Sigmoid colon (tissue), 7 donors: ENCODE data around the gene BRAF. TPM values are rescaled to one million over a fixed set of nuclear protein-coding genes. Genes with fewer than 3 reads are reported as not detected.
"Not testable (repeated sequence)": the region's sequence is repeated elsewhere in the genome, so short reads cannot be mapped to it uniquely, and the experiment has no call there.

Source experiments
- DNase-seq: peaks from one replicate; pipeline ENCODE4 v3.0.0-alpha.2; 2019
- H3K27ac ChIP-seq, 4 donors: fragments of 200-600 bp; sonication (generic); one replicate each; pipeline ENCODE4 v1.5.1; 2016 to 2019; ENCODE audit warnings: mild to moderate bottlenecking in 1 of 4
- H3K27me3 ChIP-seq, 3 donors: fragments of 200-600 bp; sonication (generic); one replicate each; pipeline ENCODE4 v1.5.1; 2019; ENCODE audit warnings: mild to moderate bottlenecking in 1 of 3
- H3K36me3 ChIP-seq, 4 donors: fragments of 200-600 bp; sonication (generic); one replicate each; pipeline ENCODE4 v1.5.1; 2016 to 2019
- H3K4me1 ChIP-seq, 4 donors: fragments of 200-600 bp; sonication (generic); one replicate each; pipeline ENCODE4 v1.5.1; 2017 to 2019
- H3K4me3 ChIP-seq, 4 donors: fragments of 200-600 bp; sonication (generic); one replicate each; pipeline ENCODE4 v1.5.1; 2017 to 2019; ENCODE audit warnings: mild to moderate bottlenecking in 2 of 4, moderate library complexity in 1 of 4
- H3K9me3 ChIP-seq, 4 donors: fragments of 200-600 bp in 3 of 4; sonication (generic) in 3 of 4; one replicate each; pipeline versions ENCODE4 v1.5.1 to v1.6.1; 2013 to 2019
- CTCF ChIP-seq, 4 experiments: fragments of 450-650 bp in 3 of 4; fragments of 200-600 bp in 1 of 4; IDR thresholded peaks; one replicate each; pipeline ENCODE4 v1.5.1; 2016 to 2019; ENCODE audit warnings: antibody characterized with exemption in 4 of 4, mild to moderate bottlenecking in 3 of 4, moderate library complexity in 2 of 4
- EP300 ChIP-seq, 4 donors: sonication (generic); formaldehyde crosslinking; IDR thresholded peaks; one replicate each; pipeline ENCODE4 v1.6.1; 2017; ENCODE audit warnings: antibody characterized with exemption in 4 of 4
- POLR2A ChIP-seq, 2 donors: fragments of 450-650 bp; IDR thresholded peaks; one replicate each; pipeline ENCODE4 v1.6.1; 2016; ENCODE audit warnings: antibody characterized with exemption in 2 of 2, mild to moderate bottlenecking in 2 of 2, moderate library complexity in 2 of 2
- POLR2AphosphoS5 ChIP-seq, 4 donors: sonication (generic); formaldehyde crosslinking; IDR thresholded peaks; one replicate each; pipeline ENCODE4 v1.6.1; 2017; ENCODE audit warnings: antibody characterized with exemption in 4 of 4
- WGBS, 2 donors: extraction: QIAGEN DNeasy Blood & Tissue Kit; methylation state at CpG; one replicate each; pipeline ENCODE4 v1.1.7; 2013; 5-methylcytosine and 5-hydroxymethylcytosine counted together
- intact Hi-C: fragments of 100-400 bp; cut with DNase I; formaldehyde crosslinking; loops from one replicate; pipeline ENCODE4 v1.15.1; 2023
- polyA plus RNA-seq, 3 donors: library from polyadenylated mRNA; stranded (reverse); fragments of 200-250 nt; gene quantifications; one replicate each; pipeline ENCODE4 v1.2.3, GENCODE V29; 2013
- total RNA-seq, 4 donors: library from RNA; depleted of rRNA; stranded (reverse); fragments of >200 nt; gene quantifications; one replicate each; pipeline ENCODE4 v1.1.0, GENCODE V29; 2016
- donor health status: healthy with polysubstance abuse.
- donor health status: Bipolar disorder and iron deficiency.
- donor health status: healthy.

BRAF gene
- total and polyA plus RNA-seq, 7 donors = 4.8 to 64.8 (median 43.1) TPM

DNA sequence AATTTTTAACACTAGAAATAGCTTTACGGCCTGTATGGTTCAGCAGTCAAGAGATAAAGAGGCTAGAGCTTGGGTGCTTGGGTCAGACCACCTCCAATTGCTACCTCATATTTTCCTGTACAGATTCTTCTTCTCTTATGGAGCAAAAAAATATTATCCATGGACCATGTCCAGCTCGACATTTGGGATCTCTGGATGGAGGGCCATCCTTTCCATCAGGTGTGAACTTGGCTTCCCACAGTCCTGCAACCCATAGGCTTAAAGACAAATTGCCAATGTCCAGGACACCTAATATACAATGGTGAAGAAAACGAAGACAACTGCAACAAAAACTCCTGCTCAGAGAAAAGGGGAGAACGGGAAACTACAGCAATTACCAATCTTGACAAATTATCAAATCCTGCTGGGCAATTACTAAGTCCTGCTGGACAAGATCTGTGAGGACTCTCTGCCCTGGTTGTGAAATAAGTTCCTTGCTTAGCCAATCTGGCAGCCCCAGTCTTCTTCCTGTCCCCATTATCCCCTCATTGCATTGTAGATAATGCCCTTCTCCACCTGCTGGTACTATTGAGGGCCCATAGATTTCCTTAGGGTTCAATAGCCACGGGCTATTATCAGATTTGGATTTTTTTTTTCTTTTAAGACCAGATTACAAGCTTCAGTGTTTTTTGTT, 42.0 kb upstream of the BRAF start:
- no peak for DNase-seq
- Histone ChIP-seq H3K4me3 (no peak overlapping the region), H3K27ac (no peak overlapping the region), H3K4me1 (no peaks in the 10 kb centered on the region), H3K27me3 (no peaks in the 10 kb centered on the region), H3K9me3 (no peaks in the 10 kb centered on the region), H3K36me3 (no peaks in the 10 kb centered on the region)
- TF ChIP-seq CTCF (IDR thresholded peaks at IDR 0.05) (no peak), POLR2AphosphoS5 (IDR thresholded peaks at IDR 0.05) (no peak), EP300 (IDR thresholded peaks at IDR 0.05) (no peak), POLR2A (IDR thresholded peaks at IDR 0.05) (no peak)
- intact Hi-C loops = no loop called here
- 56 to 61% methylated on average over 5 of the region's 5 CpGs for WGBS, 2 donors

GRCh38 chr7:140961117-140961516, 36.4 kb upstream of the BRAF start:
- no peaks in the 10 kb centered on the region for H3K27me3 ChIP-seq
- 93 to 97% methylated on average over 4 of the region's 4 CpGs for WGBS, 2 donors
- intact Hi-C loops = no loop called here
- no peaks in the 10 kb centered on the region for H3K36me3 ChIP-seq
- no peak for DNase-seq
- TF ChIP-seq POLR2AphosphoS5 (IDR thresholded peaks at IDR 0.05) = no peak
- no peak for TF ChIP-seq EP300 (IDR thresholded peaks at IDR 0.05)
- no peak for TF ChIP-seq POLR2A (IDR thresholded peaks at IDR 0.05)
- no peak for TF ChIP-seq CTCF (IDR thresholded peaks at IDR 0.05)
- H3K27ac ChIP-seq = no peak overlapping the region
- H3K9me3 ChIP-seq = peaks cover 0 to 4% (median 0%) of the 10 kb centered on the region in 4 donors
- H3K4me3 ChIP-seq = no peak overlapping the region
- no peaks in the 10 kb centered on the region for H3K4me1 ChIP-seq

DNA sequence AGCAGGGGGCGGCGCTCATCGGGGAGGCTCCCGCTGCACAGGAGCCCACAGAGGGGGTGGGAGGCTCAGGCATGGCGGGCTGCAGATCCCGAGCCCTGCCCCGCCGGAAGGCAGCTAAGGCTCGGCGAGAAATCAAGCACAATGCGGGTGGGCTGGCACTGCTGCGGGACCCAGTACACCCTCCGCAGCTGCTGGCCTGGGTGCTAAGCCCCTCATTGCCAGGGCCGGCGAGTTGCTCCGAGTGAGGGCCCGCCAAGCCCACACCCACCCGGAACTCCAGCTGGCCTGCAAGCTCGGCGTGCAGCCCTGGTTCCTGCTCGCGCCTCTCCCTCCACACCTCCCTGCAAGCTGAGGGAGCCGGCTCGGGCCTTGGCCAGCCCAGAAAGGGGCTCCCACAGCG, 32.3 kb upstream of the BRAF start:
- H3K4me3 ChIP-seq, H3K36me3 ChIP-seq, H3K27ac ChIP-seq, H3K27me3 ChIP-seq, intact Hi-C loops, DNase-seq, H3K4me1 ChIP-seq, H3K9me3 ChIP-seq: not testable (repeated sequence)
- WGBS, 2 donors = 96% methylated on average over 25 of the region's 25 CpGs

DNA sequence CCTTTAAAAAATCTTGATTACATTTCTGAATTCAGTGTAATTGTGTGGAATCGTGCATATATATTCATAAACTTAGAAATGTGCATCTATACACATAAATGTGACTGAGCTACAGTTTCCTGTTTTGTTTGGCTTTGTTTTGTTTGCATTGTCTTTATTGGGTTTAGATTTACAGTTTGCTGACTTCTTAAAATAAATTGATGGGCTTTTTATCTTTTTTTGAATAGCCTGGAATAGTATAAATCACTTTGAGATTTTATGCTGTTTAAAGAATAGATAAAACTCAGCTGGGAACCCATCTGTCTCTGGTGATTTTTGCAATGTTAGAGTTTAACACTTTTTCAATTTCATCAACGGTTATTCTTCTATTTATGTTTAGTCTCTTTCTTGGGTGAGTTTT, 21.2 kb upstream of the BRAF start:
- H3K4me1 ChIP-seq = no peaks in the 10 kb centered on the region
- no peaks in the 10 kb centered on the region for H3K27me3 ChIP-seq
- WGBS, 2 donors = 22 to 52% methylated on average over 2 of the region's 2 CpGs
- intact Hi-C loops = no loop called here
- no peak overlapping the region for H3K4me3 ChIP-seq
- no peak for TF ChIP-seq CTCF (IDR thresholded peaks at IDR 0.05)
- no peak for TF ChIP-seq EP300 (IDR thresholded peaks at IDR 0.05)
- TF ChIP-seq POLR2A (IDR thresholded peaks at IDR 0.05) = no peak
- no peak for TF ChIP-seq POLR2AphosphoS5 (IDR thresholded peaks at IDR 0.05)
- DNase-seq = no peak
- H3K9me3 ChIP-seq = no peaks in the 10 kb centered on the region
- H3K36me3 ChIP-seq = no peaks in the 10 kb centered on the region
- no peak overlapping the region for H3K27ac ChIP-seq

- WGBS, 2 donors = 97 to 98% methylated on average over 5 of the region's 5 CpGs
- DNase-seq, H3K4me1 ChIP-seq, H3K9me3 ChIP-seq, H3K27ac ChIP-seq, H3K4me3 ChIP-seq, H3K36me3 ChIP-seq, intact Hi-C loops, H3K27me3 ChIP-seq: not testable (repeated sequence)
Measured at GRCh38 chr7:140942242-140942641, 17.5 kb upstream of the BRAF start.

- Histone ChIP-seq H3K27ac (no peak overlapping the region), H3K4me3 (no peak overlapping the region), H3K36me3 (no peaks in the 10 kb centered on the region), H3K9me3 (no peaks in the 10 kb centered on the region), H3K4me1 (no peaks in the 10 kb centered on the region), H3K27me3 (no peaks in the 10 kb centered on the region)
- intact Hi-C loops = no loop called here
- TF ChIP-seq EP300 (IDR thresholded peaks at IDR 0.05) = no peak
- TF ChIP-seq POLR2A (IDR thresholded peaks at IDR 0.05) = no peak
- no peak for TF ChIP-seq CTCF (IDR thresholded peaks at IDR 0.05)
- no peak for TF ChIP-seq POLR2AphosphoS5 (IDR thresholded peaks at IDR 0.05)
- no peak for DNase-seq
- WGBS, 2 donors = 92 to 93% methylated on average over 1 of the region's 1 CpG
Measured at GRCh38 chr7:140940898-140941297, 16.2 kb upstream of the BRAF start.
